Cortex of kidney (tissue), 1 donor: ENCODE data around the gene ICAM3.

Experiments
- DNase-seq: peaks from one replicate; lab custom pipeline; 2025; lab: John Stamatoyannopoulos, UW

Gene ICAM3

GRCh38 chr19:10318807-10319682 lies 20.4 kb downstream of the ICAM3 start:
- DNase-seq, result no peak

DNA sequence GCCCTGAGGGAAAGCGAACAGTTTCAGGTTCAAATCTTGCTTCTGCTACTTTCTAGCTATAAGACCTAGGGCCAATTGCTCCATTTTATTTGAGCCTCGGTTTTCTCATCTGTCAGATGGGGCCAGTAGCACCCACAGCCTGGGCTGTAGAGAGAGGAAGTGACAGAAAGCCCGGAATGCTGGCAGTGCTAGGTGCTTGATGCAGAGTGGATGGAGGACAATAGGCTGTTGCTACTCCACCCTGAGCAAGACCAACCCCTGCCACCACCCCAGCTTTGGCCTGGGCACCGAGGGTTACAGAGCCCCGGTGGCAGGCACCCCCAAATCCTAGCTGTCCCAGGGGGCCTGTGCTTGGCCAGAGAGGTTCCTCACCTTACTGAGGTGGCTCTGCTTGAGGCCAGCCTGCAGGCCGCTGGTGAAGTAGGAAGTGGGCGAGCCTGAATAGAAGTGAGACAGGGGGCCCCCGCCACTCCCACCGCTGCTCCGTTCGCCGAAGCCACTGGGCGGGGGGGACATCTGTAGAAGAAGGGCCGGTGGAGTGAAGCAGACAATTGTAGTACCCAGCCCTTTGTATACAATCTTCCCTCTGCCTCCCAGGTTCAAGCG lies 21.5 kb downstream of the ICAM3 start:
- DNase-seq, result no peak

DNA sequence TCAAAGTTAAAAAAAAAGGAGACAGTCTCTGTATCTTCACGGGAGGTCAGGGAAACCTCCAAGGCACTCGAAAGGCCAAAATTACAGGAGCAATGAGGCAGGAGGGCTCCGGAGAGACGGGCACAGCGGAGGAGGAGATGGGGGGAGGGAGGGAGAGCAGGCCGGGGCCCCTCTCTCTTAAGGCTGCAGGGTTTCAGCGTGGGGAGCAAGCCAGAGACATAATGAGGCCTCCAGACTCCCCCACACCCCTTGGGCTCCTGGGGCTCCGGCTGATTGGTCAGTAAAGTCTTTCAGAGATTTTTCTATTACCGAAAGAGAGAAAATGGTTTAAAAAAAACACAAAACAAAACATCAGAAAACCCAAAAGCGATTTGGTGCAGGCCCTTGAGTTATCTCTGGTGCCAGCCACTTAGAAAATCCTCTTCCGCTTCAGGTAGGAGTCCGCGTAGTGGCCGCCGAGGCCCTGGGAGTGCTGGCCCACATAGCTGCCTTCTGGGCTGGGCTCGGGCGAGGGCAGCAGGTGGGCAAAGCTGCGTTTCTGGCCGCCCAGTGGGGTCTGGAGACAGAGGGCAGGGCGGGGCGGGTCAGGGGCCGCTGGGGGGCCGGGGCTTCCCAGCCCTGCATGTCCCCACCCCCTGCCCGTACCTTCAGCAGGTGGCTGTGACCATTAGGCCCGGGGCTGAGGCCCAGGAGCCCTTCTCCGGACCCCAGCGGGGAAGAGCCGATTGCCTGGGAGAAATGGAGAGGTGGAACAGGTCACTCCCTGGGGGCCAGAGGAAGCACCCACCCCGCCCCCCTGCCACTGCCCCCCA lies 22.2 kb downstream of the ICAM3 start:
- no peak for DNase-seq

DNA sequence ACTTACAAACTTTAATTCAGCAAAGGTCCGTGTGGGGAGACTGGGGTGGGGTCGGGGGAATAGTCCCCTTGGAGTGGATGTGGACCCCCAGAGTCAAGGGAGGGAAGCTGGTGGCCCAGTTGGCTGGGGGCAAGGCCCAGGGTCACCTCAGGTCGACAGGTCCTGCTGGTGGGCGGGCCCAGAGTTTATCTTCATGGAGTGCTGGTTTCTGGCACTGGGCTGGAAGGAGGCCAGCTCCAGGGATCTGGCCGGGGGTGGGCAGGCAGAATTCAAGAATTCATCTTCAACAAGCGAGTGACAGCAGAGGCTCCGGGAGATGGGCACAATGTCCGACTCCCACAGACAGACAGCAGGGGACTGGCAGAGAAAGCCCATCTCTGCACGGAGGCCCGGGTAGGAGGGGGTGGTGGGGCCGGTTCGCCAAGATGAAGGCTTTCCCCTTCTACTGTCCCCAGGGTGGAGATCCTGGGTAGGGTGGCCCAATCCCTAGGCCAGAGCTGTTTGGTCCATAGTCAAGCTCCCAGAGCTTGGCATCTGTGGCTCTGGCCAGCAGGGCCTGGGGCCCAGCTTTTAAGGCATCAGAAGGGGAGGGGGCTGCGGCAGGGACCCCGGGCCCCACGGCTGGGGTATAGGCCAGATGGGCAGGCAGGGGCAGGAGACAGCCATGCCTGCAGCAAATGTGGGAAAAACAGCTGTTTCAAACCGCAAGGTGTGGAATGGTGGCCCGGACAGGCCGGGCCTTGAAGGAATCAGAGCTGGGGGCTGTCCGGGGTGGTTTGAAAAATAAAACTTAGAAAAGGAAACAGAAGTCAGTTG lies 23.0 kb downstream of the ICAM3 start:
- DNase-seq, result no peak

DNA sequence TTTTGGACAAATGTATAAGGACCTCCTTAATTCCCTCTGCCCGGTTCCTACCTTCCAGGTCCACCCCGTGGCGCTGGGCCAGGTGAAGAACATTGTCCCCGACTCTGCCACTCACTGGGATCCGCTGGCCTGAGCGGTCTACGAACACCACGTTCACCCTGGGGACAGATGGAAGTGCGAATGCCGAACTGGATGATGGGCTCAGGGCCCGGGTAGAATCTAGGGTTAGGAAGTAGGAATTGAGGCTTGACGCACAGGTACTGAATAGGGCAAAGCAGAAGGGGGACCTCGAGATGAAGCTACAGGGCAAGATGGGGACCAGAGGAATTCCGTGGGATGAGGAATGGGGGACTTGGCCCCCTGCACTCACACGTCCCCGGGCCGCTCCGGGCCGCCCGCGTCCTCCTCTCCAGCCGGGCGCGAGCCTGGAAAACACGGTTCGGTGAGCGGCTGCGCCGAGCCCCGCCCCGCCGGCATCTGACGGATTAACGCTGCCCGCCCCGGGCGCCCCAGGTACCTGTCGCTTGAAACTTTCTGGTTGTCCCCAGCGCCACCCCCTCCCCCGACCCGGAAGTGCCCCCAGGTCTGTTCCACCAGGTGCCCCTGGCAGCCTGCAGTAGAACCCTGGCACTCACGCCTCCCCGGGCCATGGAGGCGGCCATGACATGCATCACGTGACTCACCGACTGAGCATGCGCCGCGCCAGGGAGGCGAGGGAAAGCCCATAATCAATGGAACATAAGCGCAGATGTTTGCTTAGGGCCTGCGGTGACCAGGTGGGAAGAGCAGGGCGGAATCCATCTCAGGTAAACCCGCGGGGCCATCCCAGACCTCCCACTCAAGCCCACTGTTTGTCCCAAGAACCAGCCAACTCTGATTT lies 23.8 kb downstream of the ICAM3 start, which contains the start of gene FDX2:
TSS of gene FDX2 (minus strand) at position 681 of the 880 bp plus-strand sequence. CDS start at position 662, 19 bp downstream.
- DNase-seq, result no peak

DNA sequence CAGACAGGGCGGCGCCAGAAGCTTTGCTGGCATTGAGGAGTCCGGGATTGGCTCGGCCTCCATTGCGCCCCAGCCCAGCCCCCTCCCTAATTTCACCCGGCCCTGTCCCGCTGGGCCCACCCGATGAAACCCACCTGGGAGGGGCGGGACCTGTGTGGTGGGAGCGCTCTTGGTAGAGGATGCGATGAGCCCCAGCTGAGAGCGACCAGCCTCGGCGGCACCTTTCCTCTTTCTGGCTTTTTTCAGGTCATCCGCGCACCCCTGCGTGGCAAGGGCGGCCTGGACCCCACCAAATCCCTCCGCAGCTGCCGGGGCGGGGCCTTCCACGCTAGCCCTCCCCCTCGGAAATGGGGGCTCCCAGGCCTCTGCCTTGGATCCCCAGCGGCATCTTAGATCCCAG lies 30.0 kb downstream of the ICAM3 start, which contains the start of gene ZGLP1:
TSS of gene ZGLP1 (minus strand) at position 393 of the 400 bp plus-strand sequence.
- DNase-seq, result no peak

GRCh38 chr19:10306327-10306726 lies 33.1 kb downstream of the ICAM3 start:
- no peak for DNase-seq

DNA sequence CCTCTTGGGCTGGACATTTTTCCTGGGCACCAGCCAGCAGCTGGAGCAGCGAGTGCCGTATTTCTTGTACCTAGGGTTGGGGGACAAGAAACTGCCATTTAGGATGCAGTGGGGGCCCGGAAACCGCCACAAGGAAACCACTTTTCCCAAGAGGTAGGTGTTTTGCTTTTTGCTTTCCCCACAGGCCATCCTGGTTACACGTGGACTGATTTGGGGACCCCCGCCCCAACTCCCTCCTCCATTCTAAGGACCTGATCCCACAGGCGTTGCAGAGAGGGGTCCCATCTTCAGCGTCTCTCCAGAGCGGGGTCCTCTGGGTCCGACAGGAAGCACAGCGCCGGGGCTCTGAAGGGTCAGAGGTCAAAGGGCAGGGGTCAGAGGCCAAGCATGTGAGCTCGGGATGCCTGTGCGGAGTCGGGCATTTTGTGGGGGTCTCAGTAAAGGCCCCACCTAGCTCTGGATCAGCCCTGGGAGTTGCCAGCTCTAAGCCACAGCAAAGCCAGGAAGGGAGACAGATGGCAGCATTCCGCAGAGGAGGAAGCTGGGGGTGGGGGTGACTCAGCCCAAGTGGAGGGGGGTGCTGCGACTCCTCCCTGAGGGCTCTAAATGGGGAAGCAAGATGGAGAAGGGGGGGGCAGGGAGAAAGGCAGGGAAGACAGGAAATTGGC lies 34.2 kb downstream of the ICAM3 start:
- DNase-seq, result no peak

DNA sequence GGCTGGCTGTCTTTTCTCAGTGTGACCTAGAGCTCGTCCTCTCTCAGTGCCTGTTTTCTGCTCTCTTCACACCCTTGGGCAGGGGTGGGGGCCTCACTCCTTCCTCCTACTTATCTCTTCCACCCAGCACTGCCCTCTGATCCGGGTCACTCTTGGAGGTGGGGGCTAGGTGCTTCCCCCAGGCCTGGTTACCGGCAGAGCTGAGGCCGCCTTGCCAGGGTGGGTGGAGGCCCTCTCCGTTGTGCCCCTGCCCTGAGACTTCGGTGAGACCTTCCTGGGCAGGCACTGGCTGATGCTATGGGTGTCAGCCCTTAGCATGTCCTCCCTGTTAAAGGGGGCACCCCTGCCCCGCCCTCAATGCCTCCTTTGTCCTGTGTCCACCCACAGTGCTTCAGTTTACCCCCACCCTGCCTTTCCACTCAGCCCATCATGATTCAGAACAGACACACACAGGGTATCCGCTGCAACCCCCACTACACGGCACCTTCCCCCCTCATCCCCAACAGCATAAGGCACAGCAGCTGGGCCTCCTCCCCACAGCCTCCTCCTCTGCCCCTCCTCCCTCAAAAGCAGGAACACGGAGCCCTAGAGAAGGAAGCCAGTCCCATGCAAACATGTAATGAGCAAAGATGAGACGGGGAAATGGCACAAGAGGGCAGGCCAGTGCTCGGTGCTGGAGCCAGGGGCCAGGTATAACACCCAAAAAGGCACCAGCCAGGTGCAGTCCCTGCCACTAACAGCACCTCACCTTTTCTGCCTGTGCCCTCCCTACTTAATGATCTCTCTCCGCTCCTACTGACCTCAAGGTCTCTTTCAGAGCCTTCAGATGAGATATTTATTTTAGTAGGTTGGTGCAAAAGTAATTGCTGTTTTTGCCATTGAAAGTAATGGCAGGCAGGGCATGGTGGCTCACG lies 39.6 kb downstream of the ICAM3 start:
- no peak for DNase-seq

GRCh38 chr19:10295847-10296591 lies 43.4 kb downstream of the ICAM3 start:
- DNase-seq, result no peak

DNA sequence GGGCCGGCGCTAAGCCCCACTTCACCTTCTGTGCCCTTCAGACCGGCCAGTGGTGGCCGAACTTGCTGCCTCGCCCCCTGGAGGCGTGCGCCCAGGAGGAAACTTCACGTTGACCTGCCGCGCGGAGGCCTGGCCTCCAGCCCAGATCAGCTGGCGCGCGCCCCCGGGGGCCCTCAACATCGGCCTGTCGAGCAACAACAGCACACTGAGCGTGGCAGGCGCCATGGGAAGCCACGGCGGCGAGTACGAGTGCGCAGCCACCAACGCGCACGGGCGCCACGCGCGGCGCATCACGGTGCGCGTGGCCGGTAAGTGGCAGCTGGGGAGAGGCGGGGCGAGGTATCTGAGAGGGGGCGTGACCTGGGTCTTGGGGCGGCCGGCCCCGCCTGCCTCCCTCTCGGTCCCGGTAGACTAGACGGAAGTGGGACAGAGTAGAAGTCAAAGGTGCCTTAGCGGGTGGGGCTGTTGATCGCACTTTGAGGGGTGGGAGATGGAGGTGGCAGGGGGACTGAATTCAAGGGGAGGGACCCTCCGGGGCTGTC lies 44.0 kb downstream of the ICAM3 start:
- DNase-seq, result no peak

GRCh38 chr19:10294368-10294697 lies 45.1 kb downstream of the ICAM3 start:
- no peak for DNase-seq

DNA sequence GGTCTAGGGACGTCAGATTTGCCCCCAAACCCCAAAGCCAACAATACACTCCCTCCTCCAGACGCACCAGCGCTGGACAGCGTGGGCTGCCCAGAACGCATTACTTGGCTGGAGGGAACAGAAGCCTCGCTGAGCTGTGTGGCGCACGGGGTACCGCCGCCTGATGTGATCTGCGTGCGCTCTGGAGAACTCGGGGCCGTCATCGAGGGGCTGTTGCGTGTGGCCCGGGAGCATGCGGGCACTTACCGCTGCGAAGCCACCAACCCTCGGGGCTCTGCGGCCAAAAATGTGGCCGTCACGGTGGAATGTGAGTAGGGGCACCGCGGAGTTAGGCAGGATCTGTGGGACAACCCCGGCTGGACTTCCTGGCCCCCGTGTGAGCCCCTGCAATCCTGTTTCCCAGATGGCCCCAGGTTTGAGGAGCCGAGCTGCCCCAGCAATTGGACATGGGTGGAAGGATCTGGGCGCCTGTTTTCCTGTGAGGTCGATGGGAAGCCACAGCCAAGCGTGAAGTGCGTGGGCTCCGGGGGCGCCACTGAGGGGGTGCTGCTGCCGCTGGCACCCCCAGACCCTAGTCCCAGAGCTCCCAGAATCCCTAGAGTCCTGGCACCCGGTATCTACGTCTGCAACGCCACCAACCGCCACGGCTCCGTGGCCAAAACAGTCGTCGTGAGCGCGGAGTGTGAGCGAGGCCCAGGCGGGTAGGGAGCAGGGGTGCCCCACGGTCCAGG lies 45.6 kb downstream of the ICAM3 start:
- DNase-seq, result no peak

DNA sequence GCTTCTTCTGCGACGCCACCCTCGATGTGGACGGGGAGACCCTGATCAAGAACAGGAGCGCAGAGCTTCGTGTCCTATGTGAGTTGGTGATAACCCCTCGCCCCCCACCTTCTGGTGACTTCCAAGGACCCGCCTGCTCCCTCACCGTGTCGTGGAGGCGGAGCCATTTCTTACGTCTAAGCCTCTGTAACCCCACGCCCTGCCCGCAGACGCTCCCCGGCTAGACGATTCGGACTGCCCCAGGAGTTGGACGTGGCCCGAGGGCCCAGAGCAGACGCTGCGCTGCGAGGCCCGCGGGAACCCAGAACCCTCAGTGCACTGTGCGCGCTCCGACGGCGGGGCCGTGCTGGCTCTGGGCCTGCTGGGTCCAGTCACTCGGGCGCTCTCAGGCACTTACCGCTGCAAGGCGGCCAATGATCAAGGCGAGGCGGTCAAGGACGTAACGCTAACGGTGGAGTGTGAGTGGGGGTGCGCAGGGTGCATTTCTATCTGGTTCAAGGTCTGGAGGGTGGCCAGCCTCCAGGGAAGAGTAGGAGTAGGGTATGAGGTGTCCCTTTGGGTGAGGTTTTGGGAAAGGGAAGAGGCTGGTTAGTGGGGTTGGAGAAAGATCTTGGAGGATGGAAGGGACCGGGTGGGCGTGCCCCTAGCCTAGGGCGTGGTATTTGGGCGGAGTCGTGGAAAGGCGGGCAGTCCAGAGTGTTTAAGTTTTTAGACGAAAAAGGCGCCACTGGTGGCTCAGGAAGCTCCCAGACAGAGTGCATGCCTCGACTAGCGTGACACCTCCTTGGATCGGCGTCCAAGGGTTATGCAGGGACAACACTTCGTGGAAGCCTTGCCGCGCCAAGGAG lies 46.4 kb downstream of the ICAM3 start:
- DNase-seq, result no peak

DNA sequence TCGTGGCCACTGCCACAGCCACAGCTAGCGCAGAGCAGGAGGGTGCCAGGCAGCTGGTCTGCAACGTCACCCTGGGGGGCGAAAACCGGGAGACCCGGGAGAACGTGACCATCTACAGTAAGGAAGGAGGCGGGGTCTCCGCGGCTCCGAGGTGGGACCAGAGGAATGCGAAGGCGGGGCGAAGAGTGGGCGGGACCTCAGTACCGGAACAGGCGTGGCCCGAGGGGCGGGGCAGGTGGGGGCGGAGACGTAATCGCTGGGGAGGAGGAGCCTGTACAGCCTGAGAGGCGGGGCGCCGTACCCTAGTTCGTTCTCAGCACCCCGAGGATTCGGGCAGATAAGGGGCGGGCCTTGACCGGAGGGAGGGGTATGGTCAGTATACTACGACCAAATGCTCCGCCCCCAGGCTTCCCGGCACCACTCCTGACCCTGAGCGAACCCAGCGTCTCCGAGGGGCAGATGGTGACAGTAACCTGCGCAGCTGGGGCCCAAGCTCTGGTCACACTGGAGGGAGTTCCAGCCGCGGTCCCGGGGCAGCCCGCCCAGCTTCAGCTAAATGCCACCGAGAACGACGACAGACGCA lies 47.1 kb downstream of the ICAM3 start:
- DNase-seq, result no peak
